ENCODE measurements around the gene PPIC. TPM values are rescaled to one million over a fixed set of nuclear protein-coding genes. Genes with fewer than 3 reads are reported as not detected.

Gene PPIC
- 10 to 100 TPM; 79.8 to 86.0 TPM for total RNA-seq
- long read RNA-seq, transcript PPIC-201 (5 exons, 1,380 nt): major isoform, 237 of 250 reads
- long read RNA-seq, partial matches to known transcripts: 3 of 250 reads
- long read RNA-seq, other reads (novel, unspliced or antisense): 8 of 250 reads

DNA sequence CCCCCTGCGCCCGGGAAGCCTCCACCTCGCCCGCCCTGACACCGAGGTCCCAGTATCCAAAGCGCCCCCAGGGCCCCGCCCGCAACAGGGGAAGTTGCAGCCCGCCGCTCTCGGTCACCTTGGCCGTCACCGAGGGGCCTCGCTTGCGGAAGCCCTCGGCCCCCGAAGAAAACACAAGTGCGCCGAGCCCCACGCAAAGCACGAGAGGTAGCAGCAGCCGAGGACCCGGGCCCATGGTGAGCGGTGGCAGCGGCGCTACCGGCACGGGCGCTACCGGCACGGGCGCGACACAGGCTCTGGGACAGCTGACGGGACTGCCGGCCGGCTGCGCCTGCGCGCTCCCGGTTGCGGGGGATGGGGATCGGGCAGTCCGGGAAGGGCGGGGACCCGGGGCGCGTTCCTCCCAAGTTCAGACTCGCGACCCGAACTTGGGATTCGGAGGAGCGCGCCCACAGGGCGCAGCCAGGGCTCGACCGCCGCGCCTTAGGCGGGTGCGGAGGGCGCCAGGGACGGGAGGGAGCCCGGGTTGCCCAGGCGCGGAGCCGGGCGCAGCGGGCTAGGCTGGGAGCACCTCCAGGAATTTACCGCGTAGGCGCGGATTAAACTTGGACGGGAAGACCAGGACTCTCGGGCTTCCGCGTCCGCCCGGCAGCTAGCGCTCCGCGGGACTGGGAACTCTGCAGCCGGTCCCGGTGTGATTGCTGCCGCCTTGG lies at the start of gene PPIC:
Gene PPIC (minus strand): TSS at position 335 of the 713 bp plus-strand sequence. CDS start 100 bp downstream, at position 235.
- DNase-seq: peak; percentile 89 to 91
- ATAC-seq: peak; percentile 93
- intact Hi-C loops (cut with DNase I, micrococcal nuclease): loop anchor here in 1 of 2 donors (5.0 kb wide), 1 partner anchor 56 kb away; no protein-coding TSS in a partner anchor

GRCh38 chr5:123085638-123086286 lies 49.2 kb upstream of the PPIC start:
- intact Hi-C loops (cut with DNase I, micrococcal nuclease): no loop called here
- ATAC-seq (no peak), DNase-seq (no peak)

- intact Hi-C loops (cut with DNase I, micrococcal nuclease): no loop called here
- ATAC-seq: no peak
- no peak for DNase-seq
These were observed 48.4 kb upstream of the PPIC start for GRCh38 chr5:123084730-123085605.

- intact Hi-C loops (cut with DNase I, micrococcal nuclease): no loop called here
- no peak for ATAC-seq
- DNase-seq: no peak
These were observed 46.8 kb upstream of the PPIC start for GRCh38 chr5:123083298-123083697.

GRCh38 chr5:123080215-123080614 lies 43.7 kb upstream of the PPIC start:
- ATAC-seq (no peak), DNase-seq (no peak)
- intact Hi-C loops (cut with DNase I, micrococcal nuclease): no loop called here

GRCh38 chr5:123075521-123076163 lies 39.1 kb upstream of the PPIC start:
- ATAC-seq (no peak), DNase-seq (no peak)
- intact Hi-C loops (cut with DNase I, micrococcal nuclease): no loop called here

GRCh38 chr5:123068368-123068938 lies 31.9 kb upstream of the PPIC start:
- no peak for ATAC-seq
- no peak for DNase-seq
- intact Hi-C loops (cut with DNase I, micrococcal nuclease): no loop called here

- no peak for DNase-seq
- intact Hi-C loops (cut with DNase I, micrococcal nuclease): no loop called here
- ATAC-seq: no peak
These were observed 29.5 kb upstream of the PPIC start for GRCh38 chr5:123066016-123066415.

DNA sequence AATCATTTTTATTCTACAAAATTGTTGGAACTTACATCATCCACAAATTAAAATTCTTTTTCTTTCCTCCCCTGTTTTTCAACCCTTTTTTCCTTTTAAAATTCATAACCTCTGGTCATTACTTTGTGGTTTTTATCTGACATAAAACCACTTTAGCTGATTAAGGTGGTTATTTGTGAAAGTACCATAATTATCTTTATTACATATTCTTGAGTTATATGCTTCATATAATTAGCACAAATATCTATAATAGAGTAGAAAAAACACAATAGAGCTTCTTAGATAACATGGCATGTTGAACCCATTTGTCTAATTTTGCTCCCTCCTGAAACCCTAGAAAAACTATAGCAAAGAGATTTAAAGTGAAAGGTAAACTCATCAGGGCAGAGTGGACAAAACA lies 22.9 kb upstream of the PPIC start:
- DNase-seq: no peak
- ATAC-seq: no peak
- intact Hi-C loops (cut with DNase I, micrococcal nuclease): no loop called here

GRCh38 chr5:123051206-123051605 lies 14.7 kb upstream of the PPIC start:
- intact Hi-C loops (cut with DNase I, micrococcal nuclease): no loop called here
- ATAC-seq: no peak
- DNase-seq: no peak

- DNase-seq (no peak), ATAC-seq (no peak)
- intact Hi-C loops (cut with DNase I, micrococcal nuclease): no loop called here
These were observed 11.2 kb upstream of the PPIC start for GRCh38 chr5:123047706-123048105.

GRCh38 chr5:123046222-123046621 lies 9.7 kb upstream of the PPIC start:
- no peak for DNase-seq
- no peak for ATAC-seq
- intact Hi-C loops (cut with DNase I, micrococcal nuclease): no loop called here

DNA sequence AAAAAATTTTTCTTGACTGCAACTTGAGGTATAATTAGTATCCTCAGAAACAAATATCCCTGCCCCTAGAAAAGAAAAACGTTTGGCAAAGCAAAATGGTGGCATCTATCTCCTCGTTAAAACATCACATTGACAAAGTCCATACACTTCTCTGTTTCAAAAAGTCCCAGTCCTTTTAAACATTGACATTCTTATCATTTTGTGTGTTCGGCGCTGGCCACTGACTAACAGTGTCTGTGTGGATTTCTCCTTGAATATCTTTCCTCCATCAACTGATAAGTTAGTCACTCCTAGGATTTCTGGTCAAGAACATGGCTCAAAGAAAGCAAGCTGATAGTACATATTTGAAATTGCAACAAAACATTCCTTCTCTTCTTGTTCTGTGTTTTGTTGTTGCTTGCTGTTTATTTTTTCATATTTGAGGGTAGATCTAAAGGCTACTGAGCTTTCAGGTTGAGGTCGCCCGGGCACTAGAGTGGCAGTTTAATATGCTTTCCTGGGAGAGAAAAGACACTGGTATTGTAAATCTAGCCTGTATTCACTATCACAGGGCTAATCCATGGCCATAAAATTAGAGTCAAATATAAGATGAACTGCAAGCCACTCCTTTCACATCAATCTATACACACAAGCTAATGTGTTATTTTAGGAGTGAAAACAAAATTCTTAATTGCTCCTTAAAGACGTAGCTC lies 8.5 kb upstream of the PPIC start:
- intact Hi-C loops (cut with DNase I, micrococcal nuclease): no loop called here
- ATAC-seq: no peak
- DNase-seq: no peak

- intact Hi-C loops (cut with DNase I, micrococcal nuclease): loop anchor here in 1 of 2 donors (5.0 kb wide), 1 partner anchor 53 kb away; no protein-coding TSS in a partner anchor
These were observed 3.1 kb upstream of the PPIC start for GRCh38 chr5:123039673-123040072.

GRCh38 chr5:123037104-123037418 lies 536 bp upstream of the PPIC start:
- intact Hi-C loops (cut with DNase I, micrococcal nuclease): loop anchor here in 1 of 2 donors (5.0 kb wide), 1 partner anchor 55 kb away; no protein-coding TSS in a partner anchor
- DNase-seq: no peak
- no peak for ATAC-seq

More at GRCh38 chr5:123039673-123040072, 3.1 kb upstream of the PPIC start:
- ATAC-seq (no peak), DNase-seq (no peak)

DNA sequence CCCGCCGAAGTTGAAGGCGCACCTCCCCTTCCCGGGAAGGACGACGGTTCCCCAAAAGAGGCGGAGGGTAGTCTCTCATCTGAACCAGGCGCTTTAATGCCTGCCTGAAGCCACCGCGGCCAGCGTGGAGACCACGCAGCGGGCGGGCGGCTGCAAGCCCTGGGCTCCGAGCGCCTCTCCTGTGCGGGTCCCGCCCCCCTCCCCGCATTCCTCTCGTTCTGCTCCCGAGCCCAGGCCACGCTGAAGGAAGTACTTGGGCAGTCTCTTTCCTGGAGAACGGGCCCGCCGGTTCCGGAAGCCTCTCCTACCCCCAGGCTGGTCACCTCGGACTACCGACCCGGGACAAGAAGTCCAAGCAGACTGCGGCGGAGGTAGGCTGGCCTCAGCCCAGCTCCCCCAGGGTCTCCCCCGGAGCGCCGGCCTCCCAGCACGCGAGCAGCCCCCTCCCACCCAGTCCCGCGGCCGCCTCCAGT lies 571 bp downstream of the PPIC start:
- intact Hi-C loops (cut with DNase I, micrococcal nuclease): loop anchor here in 1 of 2 donors (5.0 kb wide), 1 partner anchor 56 kb away; no protein-coding TSS in a partner anchor
- DNase-seq (peak; percentile 47 to 65), ATAC-seq (peak; percentile 61)

DNA sequence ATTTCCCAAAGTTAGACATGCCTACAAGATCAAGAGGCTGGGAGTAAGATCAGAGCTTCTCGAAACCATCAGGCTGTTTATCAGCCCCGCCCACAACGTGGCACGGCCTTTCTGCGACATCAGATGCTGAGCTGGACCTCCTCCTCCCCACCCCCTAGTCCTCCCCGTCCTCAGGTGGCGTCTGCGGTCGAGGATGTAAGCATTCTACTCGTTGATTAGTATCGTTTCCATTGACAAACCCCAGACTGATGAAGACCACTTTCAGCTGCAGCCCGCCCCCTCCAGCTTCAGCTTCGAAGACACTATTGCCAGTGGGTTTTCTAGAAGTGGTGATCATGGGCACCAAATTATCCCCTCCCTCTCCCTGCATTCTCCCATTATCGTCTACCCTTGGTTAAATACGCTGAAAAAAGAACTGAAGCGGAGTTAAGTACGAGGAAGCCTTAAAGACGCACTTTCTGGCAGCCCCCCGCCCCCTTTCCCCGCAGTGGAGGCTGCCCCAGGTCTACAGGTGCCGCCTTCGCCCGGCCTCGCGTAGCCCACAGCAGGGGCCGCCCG lies 1.1 kb downstream of the PPIC start:
- ATAC-seq: peak; percentile 43
- intact Hi-C loops (cut with DNase I, micrococcal nuclease): loop anchor here in 1 of 2 donors (5.0 kb wide), 1 partner anchor 57 kb away; no protein-coding TSS in a partner anchor
- DNase-seq: peak; percentile 71 to 79
